H1 (cell line): ENCODE results near the gene UNC13D. TPM values are rescaled to one million over a fixed set of nuclear protein-coding genes. Genes with fewer than 3 reads are reported as not detected.

ENCODE experiments used
- polyA plus RNA-seq, 7 experiments: library from polyadenylated mRNA; depleted of rRNA in 3 of 7; stranded (reverse) in 5 of 7; unstranded in 2 of 7; fragments of >200 nt in 5 of 7; fragments of 200-250 nt in 2 of 7; gene quantifications; 1 replicate in 5 of 7; 2 replicates in 1 of 7; 4 replicates in 1 of 7; pipeline versions ENCODE4 v1.2.1 to v1.2.3, GENCODE V29; 2011 to 2013; ENCODE audit warnings: missing spikeins in 2 of 7, mixed read lengths in 2 of 7
- total RNA-seq: library from RNA; stranded (reverse); fragmentation: NEBNext Ultra II Directional; extraction: Animal tissue kit (Norgen Biotek cat#: 25700); gene quantifications from 2 replicates; pipeline ENCODE4 v1.2.1, GENCODE V29; 2021
- TF ChIP-seq, protein P1 (sequence below): fragments of 300-600 bp; sonication (generic); IDR thresholded peaks from 2 replicates; pipeline ENCODE4 v1.7.1; 2012; ENCODE audit warnings: low read length, moderate library complexity, mild to moderate bottlenecking, inconsistent platforms; ENCODE audit not compliant: insufficient replicate concordance

Gene UNC13D
- total and polyA plus RNA-seq, 2 of the 8 experiments (the other 6 are each of a cell fraction or from before 2014, with no cell fraction given), result 3.6 to 8.4 TPM

DNA sequence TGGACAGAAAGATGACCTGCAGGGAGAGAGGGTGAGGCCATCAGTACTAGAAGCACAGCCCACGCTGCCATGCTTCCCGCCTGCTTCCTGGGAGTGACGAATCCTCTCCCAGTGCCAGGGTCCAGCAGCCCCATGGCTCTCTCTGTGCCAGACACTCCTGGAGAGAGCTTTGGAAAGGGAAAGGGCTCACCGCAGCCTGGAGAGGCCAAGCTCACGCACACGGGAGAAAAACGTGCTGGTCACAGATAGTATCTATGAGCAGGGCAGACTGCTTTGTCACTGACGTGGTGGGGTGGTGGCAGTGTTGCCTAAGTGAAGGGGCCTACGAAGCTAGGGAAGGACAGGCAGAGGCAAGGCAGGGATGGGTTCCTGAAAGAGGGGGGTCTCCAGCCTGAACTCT, 5.5 kb upstream of the UNC13D start (continued):
- TF ChIP-seq, protein P1, sequence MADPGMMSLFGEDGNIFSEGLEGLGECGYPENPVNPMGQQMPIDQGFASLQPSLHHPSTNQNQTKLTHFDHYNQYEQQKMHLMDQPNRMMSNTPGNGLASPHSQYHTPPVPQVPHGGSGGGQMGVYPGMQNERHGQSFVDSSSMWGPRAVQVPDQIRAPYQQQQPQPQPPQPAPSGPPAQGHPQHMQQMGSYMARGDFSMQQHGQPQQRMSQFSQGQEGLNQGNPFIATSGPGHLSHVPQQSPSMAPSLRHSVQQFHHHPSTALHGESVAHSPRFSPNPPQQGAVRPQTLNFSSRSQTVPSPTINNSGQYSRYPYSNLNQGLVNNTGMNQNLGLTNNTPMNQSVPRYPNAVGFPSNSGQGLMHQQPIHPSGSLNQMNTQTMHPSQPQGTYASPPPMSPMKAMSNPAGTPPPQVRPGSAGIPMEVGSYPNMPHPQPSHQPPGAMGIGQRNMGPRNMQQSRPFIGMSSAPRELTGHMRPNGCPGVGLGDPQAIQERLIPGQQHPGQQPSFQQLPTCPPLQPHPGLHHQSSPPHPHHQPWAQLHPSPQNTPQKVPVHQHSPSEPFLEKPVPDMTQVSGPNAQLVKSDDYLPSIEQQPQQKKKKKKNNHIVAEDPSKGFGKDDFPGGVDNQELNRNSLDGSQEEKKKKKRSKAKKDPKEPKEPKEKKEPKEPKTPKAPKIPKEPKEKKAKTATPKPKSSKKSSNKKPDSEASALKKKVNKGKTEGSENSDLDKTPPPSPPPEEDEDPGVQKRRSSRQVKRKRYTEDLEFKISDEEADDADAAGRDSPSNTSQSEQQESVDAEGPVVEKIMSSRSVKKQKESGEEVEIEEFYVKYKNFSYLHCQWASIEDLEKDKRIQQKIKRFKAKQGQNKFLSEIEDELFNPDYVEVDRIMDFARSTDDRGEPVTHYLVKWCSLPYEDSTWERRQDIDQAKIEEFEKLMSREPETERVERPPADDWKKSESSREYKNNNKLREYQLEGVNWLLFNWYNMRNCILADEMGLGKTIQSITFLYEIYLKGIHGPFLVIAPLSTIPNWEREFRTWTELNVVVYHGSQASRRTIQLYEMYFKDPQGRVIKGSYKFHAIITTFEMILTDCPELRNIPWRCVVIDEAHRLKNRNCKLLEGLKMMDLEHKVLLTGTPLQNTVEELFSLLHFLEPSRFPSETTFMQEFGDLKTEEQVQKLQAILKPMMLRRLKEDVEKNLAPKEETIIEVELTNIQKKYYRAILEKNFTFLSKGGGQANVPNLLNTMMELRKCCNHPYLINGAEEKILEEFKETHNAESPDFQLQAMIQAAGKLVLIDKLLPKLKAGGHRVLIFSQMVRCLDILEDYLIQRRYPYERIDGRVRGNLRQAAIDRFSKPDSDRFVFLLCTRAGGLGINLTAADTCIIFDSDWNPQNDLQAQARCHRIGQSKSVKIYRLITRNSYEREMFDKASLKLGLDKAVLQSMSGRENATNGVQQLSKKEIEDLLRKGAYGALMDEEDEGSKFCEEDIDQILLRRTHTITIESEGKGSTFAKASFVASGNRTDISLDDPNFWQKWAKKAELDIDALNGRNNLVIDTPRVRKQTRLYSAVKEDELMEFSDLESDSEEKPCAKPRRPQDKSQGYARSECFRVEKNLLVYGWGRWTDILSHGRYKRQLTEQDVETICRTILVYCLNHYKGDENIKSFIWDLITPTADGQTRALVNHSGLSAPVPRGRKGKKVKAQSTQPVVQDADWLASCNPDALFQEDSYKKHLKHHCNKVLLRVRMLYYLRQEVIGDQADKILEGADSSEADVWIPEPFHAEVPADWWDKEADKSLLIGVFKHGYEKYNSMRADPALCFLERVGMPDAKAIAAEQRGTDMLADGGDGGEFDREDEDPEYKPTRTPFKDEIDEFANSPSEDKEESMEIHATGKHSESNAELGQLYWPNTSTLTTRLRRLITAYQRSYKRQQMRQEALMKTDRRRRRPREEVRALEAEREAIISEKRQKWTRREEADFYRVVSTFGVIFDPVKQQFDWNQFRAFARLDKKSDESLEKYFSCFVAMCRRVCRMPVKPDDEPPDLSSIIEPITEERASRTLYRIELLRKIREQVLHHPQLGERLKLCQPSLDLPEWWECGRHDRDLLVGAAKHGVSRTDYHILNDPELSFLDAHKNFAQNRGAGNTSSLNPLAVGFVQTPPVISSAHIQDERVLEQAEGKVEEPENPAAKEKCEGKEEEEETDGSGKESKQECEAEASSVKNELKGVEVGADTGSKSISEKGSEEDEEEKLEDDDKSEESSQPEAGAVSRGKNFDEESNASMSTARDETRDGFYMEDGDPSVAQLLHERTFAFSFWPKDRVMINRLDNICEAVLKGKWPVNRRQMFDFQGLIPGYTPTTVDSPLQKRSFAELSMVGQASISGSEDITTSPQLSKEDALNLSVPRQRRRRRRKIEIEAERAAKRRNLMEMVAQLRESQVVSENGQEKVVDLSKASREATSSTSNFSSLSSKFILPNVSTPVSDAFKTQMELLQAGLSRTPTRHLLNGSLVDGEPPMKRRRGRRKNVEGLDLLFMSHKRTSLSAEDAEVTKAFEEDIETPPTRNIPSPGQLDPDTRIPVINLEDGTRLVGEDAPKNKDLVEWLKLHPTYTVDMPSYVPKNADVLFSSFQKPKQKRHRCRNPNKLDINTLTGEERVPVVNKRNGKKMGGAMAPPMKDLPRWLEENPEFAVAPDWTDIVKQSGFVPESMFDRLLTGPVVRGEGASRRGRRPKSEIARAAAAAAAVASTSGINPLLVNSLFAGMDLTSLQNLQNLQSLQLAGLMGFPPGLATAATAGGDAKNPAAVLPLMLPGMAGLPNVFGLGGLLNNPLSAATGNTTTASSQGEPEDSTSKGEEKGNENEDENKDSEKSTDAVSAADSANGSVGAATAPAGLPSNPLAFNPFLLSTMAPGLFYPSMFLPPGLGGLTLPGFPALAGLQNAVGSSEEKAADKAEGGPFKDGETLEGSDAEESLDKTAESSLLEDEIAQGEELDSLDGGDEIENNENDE, result no peak
